D721Med (cell line): ENCODE data around the gene ERC1.
"Not testable (repeated sequence)": the region's sequence is repeated elsewhere in the genome, so short reads cannot be mapped to it uniquely, and the experiment has no call there.

Experiments
- DNase-seq: peaks from one replicate; pipeline ENCODE4 v3.0.0; 2011; ENCODE audit warnings: low spot score; ENCODE audit not compliant: insufficient read length
- FAIRE-seq: peaks from 2 replicates; lab custom pipeline; 2011; peaks lifted over from hg19 to GRCh38; lab: Jason Lieb, UNC
- TF ChIP-seq, protein P1 (sequence below): IDR thresholded peaks from 2 replicates; pipeline ENCODE4 v1.5.1; 2012; ENCODE audit warnings: mild to moderate bottlenecking, control low read depth; ENCODE audit not compliant: insufficient read depth; ENCODE audit errors: missing control alignments

ERC1 gene

DNA sequence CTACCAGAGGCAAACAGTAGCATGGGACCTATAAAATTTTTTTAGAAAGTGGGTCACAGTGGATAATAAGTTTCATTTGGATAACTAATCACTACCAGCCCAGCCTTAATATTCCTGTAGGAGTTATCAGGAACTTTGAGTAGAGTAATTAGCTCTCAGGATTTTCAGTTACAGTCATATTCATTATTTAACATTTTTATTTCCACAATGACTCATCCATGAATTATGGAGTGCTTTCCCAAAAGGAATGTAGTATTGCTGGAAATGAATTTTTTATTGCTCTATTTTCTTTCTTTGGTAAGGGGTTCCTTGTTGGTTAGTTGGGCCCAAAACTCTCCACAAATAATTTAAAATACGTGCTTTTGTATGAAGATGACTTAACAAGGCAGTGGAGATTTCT lies 53.7 kb downstream of the ERC1 start:
- TF ChIP-seq, protein P1, sequence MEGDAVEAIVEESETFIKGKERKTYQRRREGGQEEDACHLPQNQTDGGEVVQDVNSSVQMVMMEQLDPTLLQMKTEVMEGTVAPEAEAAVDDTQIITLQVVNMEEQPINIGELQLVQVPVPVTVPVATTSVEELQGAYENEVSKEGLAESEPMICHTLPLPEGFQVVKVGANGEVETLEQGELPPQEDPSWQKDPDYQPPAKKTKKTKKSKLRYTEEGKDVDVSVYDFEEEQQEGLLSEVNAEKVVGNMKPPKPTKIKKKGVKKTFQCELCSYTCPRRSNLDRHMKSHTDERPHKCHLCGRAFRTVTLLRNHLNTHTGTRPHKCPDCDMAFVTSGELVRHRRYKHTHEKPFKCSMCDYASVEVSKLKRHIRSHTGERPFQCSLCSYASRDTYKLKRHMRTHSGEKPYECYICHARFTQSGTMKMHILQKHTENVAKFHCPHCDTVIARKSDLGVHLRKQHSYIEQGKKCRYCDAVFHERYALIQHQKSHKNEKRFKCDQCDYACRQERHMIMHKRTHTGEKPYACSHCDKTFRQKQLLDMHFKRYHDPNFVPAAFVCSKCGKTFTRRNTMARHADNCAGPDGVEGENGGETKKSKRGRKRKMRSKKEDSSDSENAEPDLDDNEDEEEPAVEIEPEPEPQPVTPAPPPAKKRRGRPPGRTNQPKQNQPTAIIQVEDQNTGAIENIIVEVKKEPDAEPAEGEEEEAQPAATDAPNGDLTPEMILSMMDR, result no peak
- FAIRE-seq (no peak), DNase-seq (no peak)

DNA sequence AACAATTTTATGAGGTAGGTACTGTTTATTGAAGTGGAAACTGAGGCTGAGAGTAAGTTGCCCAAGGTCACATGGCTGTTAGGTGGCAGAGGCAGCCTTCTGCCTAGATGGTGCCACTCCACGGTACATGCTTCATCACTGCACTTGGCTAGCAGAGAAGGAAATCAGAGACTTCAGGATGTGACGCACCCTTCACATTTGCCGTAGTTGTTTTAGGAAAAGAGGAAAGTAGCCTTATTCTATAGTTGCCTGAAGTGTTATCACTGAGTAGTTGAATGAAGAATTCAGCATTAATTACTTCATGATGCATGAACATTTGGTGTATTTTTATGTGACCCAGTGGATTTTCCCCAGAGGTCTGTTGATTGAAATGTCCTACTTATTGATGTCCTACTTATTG lies 55.7 kb downstream of the ERC1 start:
- DNase-seq, result no peak
- no peak for FAIRE-seq
- TF ChIP-seq, protein P1, result no peak

DNA sequence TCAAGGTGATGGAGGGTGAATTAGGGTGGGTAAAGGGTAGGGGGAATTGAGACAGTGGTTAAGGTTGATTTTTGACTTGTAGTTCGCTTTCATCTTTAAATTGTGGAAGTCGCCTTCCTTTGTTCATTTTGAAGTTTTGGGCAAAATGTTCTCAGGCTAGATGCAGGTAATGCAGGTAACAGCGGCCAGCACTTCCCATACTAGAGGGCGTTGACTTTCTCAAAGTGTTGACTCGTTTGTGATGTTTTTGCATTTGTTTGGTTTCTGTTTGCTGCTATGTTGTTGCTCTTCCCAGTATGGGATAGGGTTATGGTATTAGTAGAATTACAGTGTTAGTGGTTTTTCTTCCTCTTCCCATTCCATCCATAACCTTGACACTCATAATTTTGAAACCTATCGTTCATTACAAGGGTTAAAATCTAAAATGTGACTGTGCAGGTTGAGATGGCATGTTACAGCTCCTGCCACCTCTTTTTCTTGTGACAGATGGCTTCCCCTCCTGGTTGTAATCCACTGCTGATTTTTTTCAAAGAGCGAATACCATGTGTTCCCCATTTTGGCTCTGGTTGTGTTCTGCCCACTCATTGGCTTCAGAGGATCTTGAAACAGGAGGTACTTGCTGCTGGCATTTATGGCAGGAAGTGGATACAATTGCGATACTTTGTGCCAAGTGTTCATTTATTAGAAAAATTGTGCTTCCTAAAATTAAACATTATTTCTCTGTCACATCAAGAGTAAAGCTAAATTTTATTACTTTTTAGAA lies 57.1 kb downstream of the ERC1 start:
- TF ChIP-seq, protein P1, result no peak
- FAIRE-seq (peak; percentile 55), DNase-seq (no peak)

DNA sequence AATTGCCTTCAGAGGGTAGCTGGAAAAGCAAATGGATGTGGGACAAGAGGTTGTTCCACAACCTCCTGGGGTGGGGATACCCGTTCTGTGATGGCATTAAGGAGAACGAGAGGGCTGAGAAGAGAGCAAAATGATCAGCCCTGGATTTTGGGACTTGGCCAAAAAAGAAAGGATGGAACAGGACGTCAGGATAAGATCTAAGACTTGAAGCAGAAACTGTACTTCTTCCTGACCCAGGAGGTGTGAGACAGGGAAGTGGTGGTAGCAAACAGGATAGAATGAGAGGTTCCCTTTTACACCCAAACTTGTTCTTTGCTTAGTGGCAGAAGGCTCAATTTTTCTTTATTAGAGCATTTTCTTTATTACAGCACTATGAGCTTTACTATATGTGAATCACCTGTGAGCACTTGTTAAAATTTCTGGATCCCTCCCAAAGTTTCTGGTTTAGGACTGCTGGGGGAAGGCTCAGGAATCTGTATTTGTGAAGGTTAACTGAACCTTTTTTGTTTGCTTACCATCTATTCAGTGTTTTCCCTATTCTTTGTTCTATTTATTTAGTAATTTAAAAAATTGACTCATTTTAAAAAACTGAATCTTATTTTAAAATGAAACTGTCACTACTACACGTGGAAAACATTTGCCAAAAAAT lies 59.2 kb downstream of the ERC1 start:
- TF ChIP-seq, protein P1, result no peak
- FAIRE-seq (no peak), DNase-seq (no peak)

DNA sequence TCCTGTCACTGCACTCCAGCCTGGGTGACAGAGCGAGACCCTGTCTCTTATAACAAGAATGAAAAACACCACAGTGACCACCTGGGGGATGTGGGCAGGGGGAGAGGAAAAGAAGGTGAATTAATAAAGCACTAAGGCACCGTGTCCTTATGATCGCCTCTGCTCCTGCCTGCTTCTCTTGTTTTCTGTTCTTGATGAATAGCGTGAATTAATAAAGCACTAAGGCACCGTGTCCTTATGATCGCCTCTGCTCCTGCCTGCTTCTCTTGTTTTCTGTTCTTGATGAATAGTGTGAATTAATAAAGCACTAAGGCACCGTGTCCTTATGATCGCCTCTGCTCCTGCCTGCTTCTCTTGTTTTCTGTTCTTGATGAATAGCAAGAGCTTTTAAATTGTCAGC lies 60.6 kb downstream of the ERC1 start:
- not testable (repeated sequence) for DNase-seq, FAIRE-seq

DNA sequence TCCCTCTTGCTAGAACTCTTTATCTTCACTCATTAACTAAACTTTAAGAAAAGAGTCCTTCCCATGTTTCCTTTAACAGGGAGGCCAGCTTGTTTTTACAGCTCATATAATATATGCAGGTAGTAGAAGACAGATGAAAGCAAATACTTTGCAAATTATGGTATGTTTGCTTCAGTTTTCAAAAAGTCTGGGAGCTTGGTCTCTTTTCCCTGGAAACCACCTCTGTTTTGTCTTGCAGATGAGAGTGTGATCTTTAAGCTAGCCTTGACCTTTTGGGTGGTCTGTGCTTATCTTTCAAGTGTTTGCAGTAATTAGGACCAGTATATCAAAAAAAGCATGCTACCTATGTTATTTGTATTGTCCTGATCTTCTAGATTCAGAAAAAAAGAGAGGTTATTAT lies 62.7 kb downstream of the ERC1 start:
- DNase-seq (no peak), FAIRE-seq (no peak)
- TF ChIP-seq, protein P1, result no peak

DNA sequence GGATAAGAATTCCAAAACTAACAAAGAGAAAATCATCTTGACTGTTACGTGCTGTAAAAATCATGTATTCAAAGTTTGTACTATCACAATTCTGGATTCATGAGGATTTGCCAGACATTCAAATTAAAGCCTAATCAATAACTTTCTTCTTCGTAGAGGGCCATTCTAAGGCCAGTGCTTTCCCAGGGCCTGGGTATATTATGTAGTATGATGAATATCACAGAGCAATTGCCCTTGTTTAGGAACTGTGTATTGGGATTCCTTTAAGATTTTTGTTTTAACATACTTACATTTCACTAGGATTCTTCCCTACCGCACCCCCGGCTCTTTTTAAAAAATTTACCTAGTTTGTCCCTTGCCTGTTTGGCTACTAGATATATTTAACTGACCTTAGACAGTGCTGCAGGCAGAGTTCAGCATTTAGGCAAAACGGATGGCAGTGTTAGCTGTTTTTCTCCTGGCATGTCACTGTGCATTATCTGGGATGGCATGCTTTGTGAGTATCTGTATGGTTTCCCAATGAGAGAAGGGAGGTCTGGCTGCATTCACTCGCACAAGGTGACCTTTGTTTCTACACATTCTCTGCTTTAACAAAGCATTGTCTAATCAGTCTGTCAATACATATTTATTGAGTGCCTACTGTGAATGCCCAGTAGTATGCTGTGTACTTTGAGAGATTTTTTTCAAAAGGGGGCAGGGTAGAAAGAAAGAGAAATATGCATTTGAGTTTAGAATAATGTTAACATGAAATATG lies 63.3 kb downstream of the ERC1 start:
- DNase-seq, result no peak
- no peak for FAIRE-seq

More for the DNA sequence above, 63.3 kb downstream of the ERC1 start:
- TF ChIP-seq, protein P1, result no peak
